HG02884 (cell line): ENCODE measurements around the gene RPS6KA3.
"Not testable (repeated sequence)": the region's sequence is repeated elsewhere in the genome, so short reads cannot be mapped to it uniquely, and the experiment has no call there.

ENCODE experiments used
- ATAC-seq: cut with Tn5 transposase; IDR thresholded peaks from one replicate; pipeline ENCODE4 v1.9.1; 2021; ENCODE audit warnings: mild to moderate bottlenecking, moderate library complexity; ENCODE audit not compliant: unreplicated experiment

The RPS6KA3 gene

GRCh38 chrX:20149326-20149725 lies 117.4 kb downstream of the RPS6KA3 start:
- no peak for ATAC-seq

GRCh38 chrX:20147561-20147960 lies 119.1 kb downstream of the RPS6KA3 start:
- ATAC-seq, result no peak

DNA sequence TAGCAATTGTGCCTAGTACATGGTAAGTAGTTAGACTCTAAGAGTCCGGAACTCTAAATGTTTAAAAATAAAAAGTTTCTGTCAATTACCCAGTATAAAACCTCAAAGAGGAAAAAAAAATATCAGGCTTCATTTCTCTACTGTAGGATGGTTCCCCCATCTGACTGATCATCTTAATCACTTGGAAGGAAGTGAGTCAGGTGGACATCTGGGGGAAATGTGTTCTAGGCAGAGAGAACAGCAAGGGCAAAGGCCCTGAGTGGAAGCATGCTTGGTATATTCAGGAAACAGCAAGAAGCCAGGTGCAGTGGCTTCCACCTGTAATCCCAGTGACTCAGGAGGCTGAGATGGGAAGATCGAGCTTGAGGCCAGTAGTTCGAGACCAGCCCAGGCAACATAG lies 122.2 kb downstream of the RPS6KA3 start:
- no peak for ATAC-seq

DNA sequence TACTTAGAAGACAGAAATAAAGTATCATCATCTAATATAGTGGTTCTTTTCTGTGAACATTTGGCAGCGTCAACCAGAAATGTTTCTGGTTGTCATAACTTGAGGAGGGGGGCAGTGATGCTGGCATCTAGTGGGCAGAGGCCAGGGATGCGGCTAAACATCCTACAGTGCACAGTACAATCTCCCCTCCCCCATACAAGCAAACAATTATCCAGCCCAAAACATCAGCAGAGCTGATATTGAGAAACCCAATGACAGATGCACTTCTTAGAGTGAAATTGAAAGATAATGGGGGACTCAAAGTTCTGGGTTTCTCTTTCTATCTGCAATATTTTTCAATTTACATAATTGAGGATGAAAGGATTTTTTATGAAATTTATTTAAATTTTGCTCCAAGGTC lies 123.1 kb downstream of the RPS6KA3 start:
- no peak for ATAC-seq

GRCh38 chrX:20143111-20143510 lies 123.6 kb downstream of the RPS6KA3 start:
- no peak for ATAC-seq

DNA sequence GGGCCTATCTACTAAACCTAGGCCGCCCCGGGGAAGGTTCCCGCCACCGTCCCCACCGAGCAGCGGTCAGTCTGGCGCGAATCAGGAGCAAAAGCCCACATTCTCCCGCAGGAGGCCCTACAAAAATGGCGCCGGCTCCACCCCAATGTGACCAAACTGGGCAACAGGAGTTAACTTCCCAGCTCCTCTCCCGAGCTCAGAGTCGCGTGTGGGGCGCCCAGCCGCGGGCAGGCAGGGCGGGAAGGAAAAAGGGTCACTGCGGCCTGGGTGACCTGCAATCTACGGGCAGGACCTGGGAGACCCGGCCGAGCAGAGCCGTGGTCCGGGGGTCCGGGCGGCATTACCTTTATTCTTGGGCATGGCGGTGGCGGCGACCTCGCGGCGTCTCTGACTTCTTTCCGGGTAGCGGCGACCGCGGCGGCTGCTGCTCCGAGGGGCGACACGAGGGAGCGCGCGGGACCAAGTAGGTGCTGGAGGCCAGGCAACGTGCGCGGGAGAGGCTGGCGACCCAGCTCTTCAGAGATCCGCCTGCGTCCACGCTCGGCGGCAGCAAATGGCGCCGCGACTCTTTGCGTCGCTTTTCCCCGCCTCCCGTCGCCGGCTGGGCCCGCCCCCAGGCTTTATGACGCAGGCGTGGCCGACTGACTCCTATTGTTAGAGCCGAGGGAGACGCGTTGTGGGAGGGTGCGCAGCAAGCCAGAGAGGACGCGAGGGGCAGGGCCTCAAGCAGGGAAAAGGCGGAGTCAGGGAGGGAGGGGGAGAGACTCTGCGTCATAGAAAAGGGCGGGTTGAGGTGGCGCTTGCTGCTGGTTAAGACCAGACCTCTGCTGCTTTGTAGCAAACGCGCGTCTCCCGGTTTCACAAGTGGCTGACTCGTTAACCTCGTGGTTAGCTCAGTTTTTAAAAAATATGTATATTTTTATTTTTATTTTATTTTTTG lies 125.2 kb downstream of the RPS6KA3 start, which contains the start of gene EIF1AX:
Gene EIF1AX (minus strand): TSS at position 558 of the 940 bp plus-strand sequence. CDS start 198 bp downstream, at position 360.
- ATAC-seq, result peak; percentile 96

- no peak for ATAC-seq
Observed at GRCh38 chrX:20140420-20140819, 126.3 kb downstream of the RPS6KA3 start.

DNA sequence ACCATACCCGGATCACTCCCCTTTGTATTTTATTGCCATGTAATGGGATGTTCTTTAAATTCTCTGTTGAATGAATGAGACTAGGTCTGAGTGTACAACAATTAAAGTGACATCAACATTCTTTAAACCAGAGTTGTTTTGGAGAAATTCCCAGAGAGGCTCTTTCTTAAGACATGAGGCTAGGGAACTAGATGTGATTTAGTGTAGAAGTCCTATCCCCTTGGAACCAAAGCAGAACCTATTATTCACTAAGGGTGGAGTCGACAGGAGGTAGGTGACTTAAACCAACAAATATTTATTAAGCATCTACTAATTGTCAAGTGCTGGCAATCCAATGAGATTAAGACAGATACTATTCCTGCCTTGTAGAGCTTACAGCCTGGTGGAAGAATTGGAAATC lies 126.7 kb downstream of the RPS6KA3 start:
- ATAC-seq, result no peak

GRCh38 chrX:20135944-20136343 lies 130.8 kb downstream of the RPS6KA3 start:
- ATAC-seq, result no peak

DNA sequence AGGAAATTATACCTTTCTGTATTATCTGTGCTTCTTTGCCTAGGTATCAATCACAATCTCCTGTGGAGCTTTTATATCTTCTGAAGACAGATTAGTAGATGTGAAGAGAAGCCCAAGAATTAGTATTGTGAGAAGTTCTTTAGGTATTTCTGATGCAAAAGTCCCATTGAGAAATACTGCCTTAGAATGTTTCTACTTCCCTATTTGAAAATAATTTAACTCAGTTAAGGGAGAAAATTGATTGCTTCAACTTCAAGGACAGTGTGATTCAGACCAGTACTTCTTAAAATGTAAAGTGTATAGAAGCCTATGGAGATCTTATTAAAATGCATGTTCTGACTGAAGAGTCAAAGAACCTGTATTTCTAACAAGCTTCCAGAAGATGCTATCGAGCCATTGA lies 134.0 kb downstream of the RPS6KA3 start:
- no peak for ATAC-seq

DNA sequence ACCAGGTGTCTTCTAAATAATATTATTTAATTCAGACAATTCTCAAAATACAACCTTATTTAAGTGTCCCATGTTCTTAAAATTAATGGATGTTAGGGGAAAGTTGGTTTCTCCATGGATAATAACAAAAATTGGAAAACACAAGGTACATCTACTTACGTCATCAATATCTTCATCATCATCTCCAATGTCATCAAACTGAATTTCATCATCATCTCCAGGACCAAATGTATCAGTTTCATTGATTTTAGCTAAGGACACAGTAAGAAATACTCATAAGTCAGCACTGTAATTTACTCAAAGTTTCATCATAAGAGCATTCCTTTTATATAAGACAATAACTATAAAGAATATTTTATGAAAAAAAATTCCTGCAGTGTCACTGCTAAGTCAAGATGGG lies 136.4 kb downstream of the RPS6KA3 start:
- no peak for ATAC-seq

GRCh38 chrX:20129547-20129946 lies 137.2 kb downstream of the RPS6KA3 start:
- ATAC-seq, result no peak

- ATAC-seq, result no peak
Observed at GRCh38 chrX:20128670-20129069, 138.0 kb downstream of the RPS6KA3 start.

GRCh38 chrX:20127440-20127839 lies 139.3 kb downstream of the RPS6KA3 start:
- ATAC-seq, result not testable (repeated sequence)

DNA sequence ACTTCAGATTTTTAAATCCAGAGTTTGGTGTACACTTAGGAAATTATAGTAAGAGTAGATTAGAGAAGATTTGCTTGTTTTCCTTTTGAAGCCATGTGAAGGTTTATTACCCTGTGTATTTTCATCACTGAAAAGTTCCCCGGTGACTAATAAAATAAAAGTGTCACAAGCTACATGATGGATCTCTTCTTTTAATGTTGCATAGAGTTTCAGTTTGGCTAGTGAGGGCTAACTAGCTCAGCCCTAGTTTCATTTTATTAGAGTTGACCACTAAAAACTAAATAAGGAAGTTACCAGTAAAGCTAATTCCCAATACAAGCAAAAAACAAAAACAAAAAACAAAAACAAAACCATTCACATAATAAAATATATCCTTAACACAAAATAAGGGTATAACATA lies 139.9 kb downstream of the RPS6KA3 start:
- ATAC-seq, result not testable (repeated sequence)

DNA sequence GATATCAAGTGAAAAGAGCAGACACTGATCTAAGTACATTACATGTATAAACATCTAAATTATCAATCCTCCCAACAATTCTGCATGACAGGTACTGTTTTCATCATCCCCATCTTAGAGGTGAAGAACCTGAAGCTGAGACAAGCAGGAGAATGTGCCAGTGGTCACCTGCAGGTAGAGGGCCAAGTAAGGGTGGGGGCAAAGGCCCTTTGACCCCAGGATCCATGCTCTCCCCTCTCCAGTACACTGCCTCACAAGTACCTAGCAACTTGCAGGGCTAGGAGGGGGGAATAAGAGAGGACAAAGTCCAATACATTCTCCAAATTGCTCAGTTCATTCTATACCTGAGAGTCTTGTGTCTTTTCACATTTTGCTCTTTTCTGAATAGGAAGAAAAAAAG lies 141.7 kb downstream of the RPS6KA3 start:
- no peak for ATAC-seq

- ATAC-seq, result no peak
Observed at GRCh38 chrX:20118065-20118824, 148.5 kb downstream of the RPS6KA3 start.

GRCh38 chrX:20116577-20117240 lies 150.0 kb downstream of the RPS6KA3 start, which contains the start of gene MAP7D2:
Gene MAP7D2 (minus strand): TSS chrX:20116907. CDS start chrX:20116879, 28 bp downstream.
- ATAC-seq, result no peak

- no peak for ATAC-seq
Observed at GRCh38 chrX:20116087-20116576, 150.6 kb downstream of the RPS6KA3 start.

GRCh38 chrX:20112022-20112774 lies 154.5 kb downstream of the RPS6KA3 start:
- ATAC-seq, result no peak
